Smooth muscle cell (in vitro differentiated cells): Measurements from ENCODE around the gene GASK1A. TPM values are rescaled to one million over a fixed set of nuclear protein-coding genes. Genes with fewer than 3 reads are reported as not detected.

Experiments used
- DNase-seq: peaks from one replicate; lab custom pipeline; 2025; ENCODE audit not compliant: unreplicated experiment; lab: John Stamatoyannopoulos, UW
- H2AFZ ChIP-seq: fragments of 200-600 bp; sonication (generic); 2 replicates; pipeline ENCODE4 v1.6.0; 2016; ENCODE audit warnings: antibody characterized with exemption, low read depth, mild to moderate bottlenecking
- H3F3A ChIP-seq: fragments of 200-600 bp; sonication (generic); 2 replicates; pipeline ENCODE4 v1.6.0; 2017; ENCODE audit warnings: antibody characterized with exemption, low read depth
- H3K27ac ChIP-seq: fragments of 200-600 bp; sonication (generic); 2 replicates; pipeline ENCODE4 v1.5.1; 2016; ENCODE audit warnings: low read depth, mild to moderate bottlenecking
- H3K27me3 ChIP-seq: fragments of 200-600 bp; sonication (generic); 2 replicates; pipeline ENCODE4 v1.6.1; 2016; ENCODE audit warnings: low read depth, mild to moderate bottlenecking
- H3K36me3 ChIP-seq: fragments of 200-600 bp; sonication (generic); 2 replicates; pipeline ENCODE4 v1.5.1; 2016; ENCODE audit warnings: low read depth
- H3K4me1 ChIP-seq: fragments of 200-600 bp; sonication (generic); 2 replicates; pipeline ENCODE4 v1.5.1; 2016; ENCODE audit warnings: low read depth
- H3K4me2 ChIP-seq: fragments of 200-600 bp; sonication (generic); 2 replicates; pipeline ENCODE4 v1.6.0; 2016; ENCODE audit warnings: mild to moderate bottlenecking
- H3K4me3 ChIP-seq: fragments of 200-600 bp; sonication (generic); 2 replicates; pipeline ENCODE4 v1.5.1; 2016; ENCODE audit warnings: mild to moderate bottlenecking
- H3K79me2 ChIP-seq: fragments of 200-600 bp; sonication (generic); 2 replicates; pipeline ENCODE4 v1.6.0; 2016; ENCODE audit warnings: low read depth, mild to moderate bottlenecking
- H3K9ac ChIP-seq: fragments of 200-600 bp; sonication (generic); 2 replicates; pipeline ENCODE4 v1.6.0; 2016; ENCODE audit warnings: low read depth
- H3K9me3 ChIP-seq: fragments of 200-600 bp; sonication (generic); replicated peaks from 2 replicates; pipeline ENCODE4 v1.5.1; 2016; ENCODE audit warnings: low read depth
- H4K20me1 ChIP-seq: fragments of 200-600 bp; sonication (generic); 2 replicates; pipeline ENCODE4 v1.6.0; 2016; ENCODE audit warnings: low read depth
- CTCF ChIP-seq: fragments of 200-600 bp; sonication (generic); IDR thresholded peaks from 2 replicates; pipeline ENCODE4 v1.5.1; 2017; ENCODE audit warnings: borderline replicate concordance, mild to moderate bottlenecking, antibody characterized with exemption; ENCODE audit not compliant: insufficient read depth, poor library complexity, severe bottlenecking
- WGBS: methylation state at CpG from one replicate; pipeline ENCODE4 v1.1.7; 2016; ENCODE audit warnings: low lambda C conversion rate; 5-methylcytosine and 5-hydroxymethylcytosine counted together
- polyA plus RNA-seq: library from polyadenylated mRNA; unstranded; fragments of >200 nt; fragmentation: Nextera tagmentation; extraction: Ambion mirVana; gene quantifications from 2 replicates; pipeline ENCODE4 v1.2.1, GENCODE V29; 2016
- total RNA-seq: library from RNA; depleted of rRNA; stranded (reverse); fragments of >200 nt; gene quantifications from 2 replicates; pipeline ENCODE4 v1.2.3, GENCODE V29; 2014

GASK1A gene
- total and polyA plus RNA-seq, 2 experiments from 2014 or later: 0.76 TPM; not detected in 1

DNA sequence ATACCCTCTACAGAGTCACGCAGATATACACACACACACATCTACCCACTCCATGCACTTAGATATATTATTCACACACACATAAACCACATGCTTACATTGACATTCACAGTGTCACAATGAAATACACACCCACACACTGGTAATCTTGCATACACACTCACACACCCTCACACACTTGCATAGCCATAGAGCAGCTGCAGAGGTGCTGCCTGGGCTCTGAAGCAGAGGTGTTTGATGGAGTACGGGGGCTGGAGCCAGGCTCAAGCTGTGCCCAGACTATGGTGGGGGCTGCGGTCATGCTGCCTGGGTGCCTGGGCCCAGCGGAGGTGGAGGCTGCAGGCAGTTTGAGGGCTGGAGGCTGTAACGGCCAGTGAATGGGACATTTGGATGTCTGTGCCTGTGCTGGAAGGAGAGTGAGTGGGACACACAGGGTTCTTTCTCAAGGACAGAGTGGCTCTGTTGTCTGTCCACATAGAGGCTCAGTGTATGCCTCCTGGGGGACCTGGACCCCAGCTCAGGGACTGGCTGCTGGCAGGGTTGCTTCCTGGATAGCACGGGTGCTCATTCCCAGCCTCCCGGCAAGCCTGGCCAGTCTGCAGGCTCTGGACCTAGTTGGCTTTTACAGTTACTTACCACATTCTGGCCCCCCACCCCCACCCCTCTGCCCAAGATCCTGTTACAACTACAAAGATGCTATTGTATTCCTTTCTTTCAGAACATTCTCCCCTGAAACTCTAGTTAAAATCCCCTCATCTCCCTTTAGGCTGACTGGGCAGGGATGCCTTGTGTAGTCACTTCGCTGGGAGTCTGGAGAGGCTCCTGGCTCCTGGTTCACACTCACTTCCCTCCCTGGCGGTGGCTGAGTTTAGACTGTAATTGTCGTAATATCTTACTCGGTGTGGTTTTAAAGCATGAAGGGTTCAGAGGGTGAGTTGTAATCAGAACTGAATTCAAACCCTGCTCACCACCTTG is 12.5 kb downstream of the GASK1A start:
- H3K9me3 ChIP-seq: no peaks in the 10 kb centered on the region
- H3K27me3 ChIP-seq: peaks cover 13% of the 10 kb centered on the region
- 69% methylated on average over 11 of the region's 11 CpGs for WGBS
- H3K4me2 ChIP-seq: no peak overlapping the region
- no peak for DNase-seq
- no peak overlapping the region for H3K4me3 ChIP-seq
- H3K27ac ChIP-seq: no peak overlapping the region
- no peak for TF ChIP-seq CTCF
- H4K20me1 ChIP-seq: no peaks in the 10 kb centered on the region
- no peaks in the 10 kb centered on the region for H3F3A ChIP-seq
- no peak overlapping the region for H3K9ac ChIP-seq
- no peaks in the 10 kb centered on the region for H3K36me3 ChIP-seq
- no peak overlapping the region for H2AFZ ChIP-seq
- H3K79me2 ChIP-seq: no peaks in the 10 kb centered on the region
- peaks cover 9% of the 10 kb centered on the region for H3K4me1 ChIP-seq

DNA sequence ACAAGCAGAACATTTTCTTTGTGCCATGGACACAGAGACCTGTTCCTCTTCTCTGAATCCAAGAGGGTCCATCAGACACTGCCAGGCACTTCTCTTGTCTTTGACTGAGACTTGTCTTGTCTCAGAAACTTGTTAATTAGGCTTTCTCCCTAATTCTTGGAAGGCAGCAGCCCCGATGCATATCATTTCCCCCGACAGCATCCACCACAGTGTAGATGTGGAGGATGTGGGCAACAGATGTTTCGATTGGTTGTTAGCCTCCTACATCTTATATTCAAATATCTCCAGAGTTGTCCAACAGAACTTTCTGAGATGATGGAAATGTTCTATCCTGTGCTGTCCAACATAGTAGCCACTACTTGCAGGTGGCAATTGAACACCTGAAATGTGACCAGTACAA is 15.5 kb downstream of the GASK1A start:
- Histone ChIP-seq H2AFZ (no peak overlapping the region), H3K4me3 (no peak overlapping the region), H3K27ac (no peak overlapping the region), H3K36me3 (no peaks in the 10 kb centered on the region), H3K4me1 (peaks cover 9% of the 10 kb centered on the region), H4K20me1 (no peaks in the 10 kb centered on the region), H3K9ac (no peak overlapping the region), H3F3A (no peaks in the 10 kb centered on the region), H3K27me3 (no peaks in the 10 kb centered on the region), H3K9me3 (no peaks in the 10 kb centered on the region), H3K4me2 (no peak overlapping the region), H3K79me2 (no peaks in the 10 kb centered on the region)
- TF ChIP-seq CTCF: no peak
- no peak for DNase-seq
- WGBS: 91% methylated on average over 3 of the region's 3 CpGs

DNA sequence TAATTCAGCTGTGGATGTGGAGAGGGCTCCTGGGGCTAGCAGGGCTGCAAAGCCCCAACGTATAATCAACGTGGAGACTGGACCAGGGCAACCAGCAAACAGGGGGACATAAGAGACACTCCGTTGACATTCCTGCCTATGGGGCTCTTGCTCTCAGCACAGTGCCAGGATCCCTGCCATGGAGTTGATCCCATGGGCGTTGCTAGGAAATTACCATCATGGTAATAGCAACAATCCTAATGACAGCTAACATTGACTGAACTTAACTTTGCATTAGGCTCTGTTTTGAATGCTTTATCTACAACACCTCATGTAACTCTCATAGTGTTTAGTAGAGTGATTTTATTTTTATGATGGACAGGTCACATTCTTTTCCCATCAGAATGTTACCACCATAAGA is 16.9 kb downstream of the GASK1A start:
- Histone ChIP-seq H3K9ac (no peak overlapping the region), H3F3A (no peaks in the 10 kb centered on the region), H2AFZ (no peak overlapping the region), H3K4me1 (peaks cover 7% of the 10 kb centered on the region), H3K4me2 (no peak overlapping the region), H3K27ac (no peak overlapping the region), H3K4me3 (no peak overlapping the region), H3K79me2 (no peaks in the 10 kb centered on the region), H3K27me3 (no peaks in the 10 kb centered on the region), H4K20me1 (no peaks in the 10 kb centered on the region), H3K9me3 (no peaks in the 10 kb centered on the region), H3K36me3 (no peaks in the 10 kb centered on the region)
- 85% methylated on average over 4 of the region's 4 CpGs for WGBS
- no peak for TF ChIP-seq CTCF
- DNase-seq: no peak
